UCSD-AML1 (cell line): Measurements from ENCODE around the gene KCNH1.

Source experiments
- DNase-seq: peaks from one replicate; lab custom pipeline; 2025; ENCODE audit not compliant: unreplicated experiment; lab: John Stamatoyannopoulos, UW

Gene KCNH1

GRCh38 chr1:210654176-210654981 is 479.6 kb downstream of the KCNH1 start:
- no peak for DNase-seq

DNA sequence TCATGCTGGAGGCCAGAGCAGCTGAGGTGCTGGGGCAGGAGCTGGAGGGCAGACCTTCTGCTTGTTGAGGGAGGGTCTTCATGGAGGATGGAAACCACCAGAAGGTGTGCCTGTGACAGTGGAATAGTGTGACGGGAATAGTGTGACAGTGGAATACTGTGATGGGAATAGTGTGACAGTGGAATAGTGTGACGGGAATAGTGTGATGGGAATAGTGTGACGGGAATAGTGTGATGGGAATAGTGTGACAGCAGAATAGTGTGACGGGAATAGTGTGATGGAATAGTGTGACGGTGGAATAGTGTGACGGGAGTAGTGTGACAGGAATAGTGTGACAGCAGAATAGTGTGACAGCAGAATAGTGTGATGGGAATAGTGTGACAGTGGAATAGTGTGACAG is 480.2 kb downstream of the KCNH1 start:
- no peak for DNase-seq

GRCh38 chr1:210652329-210652954 is 481.5 kb downstream of the KCNH1 start:
- no peak for DNase-seq

GRCh38 chr1:210650403-210650802 is 483.5 kb downstream of the KCNH1 start:
- DNase-seq, result no peak

DNA sequence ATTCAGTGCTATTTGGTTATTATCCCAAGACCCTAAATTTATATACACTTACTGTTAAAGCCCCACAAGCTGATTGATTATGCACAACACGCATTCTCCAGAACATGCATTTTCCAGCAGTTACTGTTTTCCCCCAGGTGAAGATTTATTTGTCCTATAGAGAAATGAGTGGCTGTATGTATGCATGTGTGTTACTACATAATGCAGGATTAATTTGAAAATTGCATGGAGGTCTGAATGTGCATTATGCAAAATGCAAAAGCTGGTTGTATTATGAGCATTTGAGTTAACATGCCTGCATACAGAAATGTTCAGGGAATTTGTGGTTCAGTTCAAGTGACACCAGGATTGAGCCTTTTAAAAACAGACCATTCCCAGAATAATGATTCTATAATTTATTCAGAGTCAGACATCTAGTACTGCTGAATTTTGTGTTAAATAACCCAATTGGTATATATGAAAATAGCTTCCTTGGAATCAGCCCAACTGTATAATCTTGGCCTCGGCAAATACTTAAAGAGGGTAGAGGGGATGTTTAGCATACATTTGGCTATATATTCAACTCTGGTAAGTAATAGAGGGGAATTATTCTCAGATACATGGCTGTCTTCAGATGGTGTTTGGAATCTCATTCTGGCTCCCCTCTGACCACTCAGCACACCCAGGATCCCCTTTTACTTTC is 485.2 kb downstream of the KCNH1 start:
- DNase-seq, result no peak

DNA sequence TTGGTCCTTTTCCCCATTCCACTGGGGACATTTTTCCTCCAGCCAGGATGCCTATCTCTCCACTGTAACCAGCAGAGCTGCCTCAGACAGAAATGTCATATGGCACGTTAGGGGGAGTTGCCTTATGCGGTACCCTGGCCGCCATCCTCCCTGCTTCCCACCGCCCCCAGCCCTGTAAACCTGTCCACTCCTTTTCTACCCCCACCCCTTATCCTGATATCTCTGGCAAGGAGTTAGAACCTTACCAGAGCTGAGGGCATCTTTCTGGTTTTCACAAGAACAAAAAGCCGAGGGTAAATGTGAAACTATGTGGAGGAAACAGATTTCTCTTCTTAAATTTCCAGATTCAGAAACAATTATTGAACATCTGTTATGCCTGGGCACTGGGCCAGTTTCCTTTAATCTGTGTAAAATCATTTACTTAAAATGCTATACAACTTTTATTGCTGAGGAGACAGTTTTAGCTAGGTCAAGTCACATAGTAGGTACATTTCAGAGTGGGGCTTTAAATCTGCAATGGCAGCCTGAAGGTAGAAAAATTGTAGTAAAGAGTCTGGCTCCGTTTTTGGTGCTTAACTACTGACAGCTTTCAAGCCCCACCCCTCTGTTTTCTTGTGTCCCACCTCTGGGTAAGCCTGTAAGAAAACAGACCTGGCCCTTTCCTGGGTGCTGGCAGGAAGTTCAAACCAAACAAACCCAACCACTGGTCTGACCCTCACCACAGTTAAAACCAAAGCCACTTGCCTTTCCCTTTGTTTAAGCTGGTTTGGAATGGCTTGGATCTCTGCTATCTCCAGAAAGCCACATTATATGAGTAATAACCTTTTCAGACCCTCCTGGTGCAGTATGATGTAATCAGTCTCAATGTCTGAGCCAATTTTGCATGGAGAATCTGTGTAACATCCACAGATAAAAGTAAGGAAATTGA is 486.3 kb downstream of the KCNH1 start:
- no peak for DNase-seq

DNA sequence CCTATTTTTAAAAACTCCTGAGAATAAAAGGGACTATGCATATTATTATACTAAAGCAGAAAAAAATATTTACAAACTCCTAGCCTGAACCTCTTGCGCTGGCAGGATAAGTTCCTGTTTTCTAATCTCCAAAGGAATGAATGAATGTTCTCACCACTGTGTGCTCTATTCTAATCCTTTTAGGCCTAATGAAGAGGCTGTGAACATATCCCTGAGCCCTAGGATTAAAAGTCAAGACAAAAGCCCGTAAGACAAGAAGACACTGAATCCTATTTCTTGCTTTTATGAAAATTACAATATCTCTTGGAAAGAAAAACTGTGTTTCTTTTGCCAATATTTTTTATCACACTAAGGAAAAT is 487.7 kb downstream of the KCNH1 start:
- DNase-seq, result no peak

GRCh38 chr1:210645582-210646257 is 488.2 kb downstream of the KCNH1 start:
- DNase-seq, result no peak

DNA sequence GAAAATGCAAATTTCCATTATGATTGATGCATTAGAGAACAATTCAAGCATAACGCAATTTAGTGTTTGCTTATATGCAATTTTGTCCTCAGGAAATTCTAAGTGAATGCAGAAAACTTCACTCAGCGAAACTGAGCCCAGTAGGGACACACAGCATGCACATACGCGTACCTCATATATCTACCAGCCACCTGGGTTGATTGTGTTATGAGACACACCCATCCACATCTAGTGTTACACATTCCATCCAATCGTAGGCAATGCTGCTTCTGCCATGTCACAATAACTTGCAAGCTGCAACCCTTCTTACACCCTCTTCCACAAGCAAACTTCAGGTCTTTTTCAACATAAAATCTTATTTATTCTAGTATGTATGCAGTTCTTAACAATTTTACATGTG is 492.4 kb downstream of the KCNH1 start:
- no peak for DNase-seq

DNA sequence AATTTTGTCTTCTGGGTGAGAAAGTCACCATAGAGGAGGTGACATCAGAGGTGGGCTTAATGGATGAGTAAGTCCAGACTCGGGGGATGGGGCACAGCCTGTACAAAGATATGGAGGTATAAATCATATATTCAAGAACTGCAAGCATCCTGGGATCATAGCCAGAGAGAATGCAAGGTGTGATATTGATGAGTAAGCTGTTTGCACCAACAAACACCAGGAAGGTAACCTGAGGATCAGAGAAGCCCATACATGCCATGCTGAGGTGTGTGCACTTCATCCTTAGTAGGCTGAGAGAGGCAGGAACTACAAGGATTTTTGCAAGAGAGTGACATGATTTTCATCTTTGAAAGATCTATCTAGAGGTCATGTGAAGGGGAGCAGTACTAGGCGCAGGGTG is 498.8 kb downstream of the KCNH1 start:
- DNase-seq, result no peak

DNA sequence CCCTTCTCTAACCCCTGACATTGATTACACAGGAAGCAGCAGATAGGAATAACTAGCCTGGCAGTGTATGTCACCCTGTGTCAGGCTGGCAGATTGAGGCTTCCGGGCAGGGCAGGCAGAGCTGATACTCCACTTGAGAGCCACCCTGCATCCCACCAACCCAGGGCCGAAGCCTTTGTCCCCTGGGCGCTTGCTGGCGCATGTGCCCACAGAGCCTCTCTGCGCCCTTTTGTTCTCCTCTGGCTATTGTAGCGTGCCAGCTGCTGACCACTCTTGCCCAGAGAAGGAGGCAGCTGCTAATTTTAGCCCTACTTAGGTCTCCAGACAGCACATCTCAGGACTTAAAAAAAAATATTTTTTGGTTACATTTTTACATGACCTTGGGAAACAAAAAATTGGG is 500.3 kb downstream of the KCNH1 start:
- DNase-seq, result no peak

GRCh38 chr1:210633140-210633539 is 500.8 kb downstream of the KCNH1 start:
- no peak for DNase-seq

- DNase-seq, result no peak
These were observed 502.5 kb downstream of the KCNH1 start for GRCh38 chr1:210631399-210631798.

GRCh38 chr1:210629276-210629675 is 504.7 kb downstream of the KCNH1 start:
- no peak for DNase-seq

DNA sequence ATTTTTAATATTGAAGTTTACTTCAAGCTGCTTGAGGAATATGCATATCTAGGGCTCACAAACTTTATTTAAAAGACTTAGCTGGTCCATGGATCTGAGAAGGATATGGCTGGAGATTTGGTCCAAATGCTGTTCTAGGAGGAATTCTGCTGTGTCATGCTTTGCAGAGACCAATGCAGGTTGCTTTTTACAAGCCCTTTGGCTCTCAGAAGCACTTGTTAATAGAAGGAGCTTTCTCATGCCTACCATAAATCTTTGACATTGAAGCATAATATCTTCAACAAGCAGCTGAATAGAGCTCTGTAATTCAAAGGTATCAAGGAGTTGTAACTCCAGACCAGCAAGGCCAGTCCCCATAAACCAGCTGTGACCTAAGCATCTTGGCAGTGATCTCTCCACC is 506.2 kb downstream of the KCNH1 start:
- DNase-seq, result no peak
